ENCODE measurements around the gene CPT1B.
"Not testable (repeated sequence)": the region's sequence is repeated elsewhere in the genome, so short reads cannot be mapped to it uniquely, and the experiment has no call there.

CPT1B gene

DNA sequence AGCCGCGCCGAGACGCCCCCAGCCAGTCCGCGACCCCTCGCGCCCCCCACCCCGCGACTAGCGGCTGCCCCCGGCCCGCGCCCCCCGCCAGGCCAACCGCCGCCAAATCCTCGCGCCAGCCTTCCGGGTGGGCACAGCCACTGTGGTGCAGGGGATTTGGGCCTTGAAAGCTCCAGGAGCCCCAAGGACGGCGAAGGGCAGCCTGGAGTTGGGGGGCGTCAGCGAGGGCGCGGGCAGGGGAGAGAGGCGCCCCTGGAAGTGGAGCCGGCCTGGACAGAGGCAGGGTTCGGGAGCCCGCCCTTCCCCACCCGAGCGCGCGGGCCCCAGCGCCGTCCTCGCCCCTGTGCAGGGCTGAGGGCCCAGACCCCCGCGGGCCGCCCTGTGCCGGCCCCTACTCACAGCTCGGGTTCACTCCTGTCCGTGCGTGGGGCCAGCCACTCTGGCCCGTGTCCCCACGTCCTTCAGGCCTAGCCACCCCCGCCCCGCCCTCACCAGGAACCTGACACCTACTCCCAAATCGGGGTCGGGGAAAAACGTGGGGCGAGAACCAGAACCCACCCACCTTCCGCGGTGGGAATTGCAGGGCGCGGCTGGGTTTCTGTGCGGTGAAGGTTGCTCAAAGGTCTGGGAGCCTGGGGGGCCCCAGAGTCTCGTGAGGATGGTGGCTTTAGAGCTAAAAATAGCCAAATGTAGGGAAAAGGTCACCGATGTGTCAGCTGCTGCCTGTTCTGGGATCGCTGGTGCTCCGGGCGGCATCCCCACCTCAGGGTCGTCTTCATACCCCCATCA, at the start of gene CPT1B:
Gene CPT1B, minus strand, starts transcription at position 441 of the 789 bp plus-strand sequence. CDS start 512 bp downstream, outside the sequence.
- no peak for DNase-seq (ENCODE audit: low spot score)

DNA sequence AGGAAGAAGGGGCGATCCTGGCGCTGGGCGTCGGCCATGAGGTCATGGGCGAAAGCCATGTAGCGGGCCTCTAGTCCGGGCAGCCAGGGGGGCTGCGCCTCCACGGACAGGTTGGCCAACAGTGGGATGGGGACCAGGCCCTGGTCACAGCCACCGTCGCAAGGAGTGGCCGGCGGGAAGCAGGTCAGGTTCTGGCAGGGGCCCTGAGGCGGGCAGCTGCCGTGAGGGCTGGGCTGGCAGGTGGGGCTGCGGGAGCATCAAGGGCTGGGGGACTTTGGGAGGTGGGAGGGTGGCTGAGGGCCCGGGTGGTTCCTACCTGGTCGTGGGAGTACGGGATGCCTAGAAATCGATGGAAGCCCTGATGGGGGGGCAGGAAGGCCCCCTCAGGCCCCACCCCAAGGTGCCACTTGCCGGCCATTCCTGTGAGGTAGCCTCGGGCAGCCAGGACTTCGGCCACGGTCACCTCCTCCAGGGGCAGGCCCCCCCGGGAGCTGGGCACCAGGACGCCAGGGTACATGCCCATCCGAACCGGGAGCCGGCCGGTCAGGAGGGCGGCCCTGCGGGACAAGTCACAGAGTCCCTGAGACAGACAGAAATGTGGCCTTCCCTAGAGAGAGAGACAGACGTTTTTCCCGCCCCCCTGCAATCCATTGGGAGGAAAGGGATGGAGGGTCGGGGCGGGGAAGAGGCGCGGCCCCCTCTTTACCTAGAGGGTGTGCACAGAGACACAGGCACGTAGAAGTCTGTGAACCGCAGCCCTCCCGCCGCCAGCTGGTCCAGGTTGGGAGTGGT, 48.8 kb upstream of the CPT1B start:
- DNase-seq (ENCODE audit: low spot score) = no peak

DNA sequence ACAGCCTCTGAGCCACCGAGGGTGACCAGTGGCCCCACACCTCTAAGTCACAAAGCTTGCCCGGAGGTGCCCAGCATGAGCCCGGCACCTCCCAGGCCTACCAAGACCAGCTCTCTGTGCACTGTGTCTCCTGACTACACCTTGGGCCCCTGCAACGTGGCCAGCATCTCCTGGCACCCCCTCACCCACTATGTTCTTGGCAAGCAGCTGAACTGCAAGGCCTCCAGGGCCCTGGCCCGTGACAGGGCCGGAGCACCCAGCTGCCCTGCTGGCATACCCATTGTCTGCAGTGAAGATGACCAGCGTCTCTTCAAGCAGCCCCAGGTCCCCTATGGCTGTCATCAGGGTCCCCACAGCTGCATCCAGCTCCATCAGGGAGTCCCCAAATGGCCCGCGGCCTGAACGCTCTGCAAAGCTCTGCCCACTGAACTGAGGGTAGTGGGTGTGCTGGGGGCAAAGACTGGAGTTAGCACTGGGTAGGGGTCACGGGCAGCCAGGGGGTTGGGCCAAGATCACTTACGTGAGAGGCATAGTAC, 48.2 kb upstream of the CPT1B start:
- no peak for DNase-seq (ENCODE audit: low spot score)

DNA sequence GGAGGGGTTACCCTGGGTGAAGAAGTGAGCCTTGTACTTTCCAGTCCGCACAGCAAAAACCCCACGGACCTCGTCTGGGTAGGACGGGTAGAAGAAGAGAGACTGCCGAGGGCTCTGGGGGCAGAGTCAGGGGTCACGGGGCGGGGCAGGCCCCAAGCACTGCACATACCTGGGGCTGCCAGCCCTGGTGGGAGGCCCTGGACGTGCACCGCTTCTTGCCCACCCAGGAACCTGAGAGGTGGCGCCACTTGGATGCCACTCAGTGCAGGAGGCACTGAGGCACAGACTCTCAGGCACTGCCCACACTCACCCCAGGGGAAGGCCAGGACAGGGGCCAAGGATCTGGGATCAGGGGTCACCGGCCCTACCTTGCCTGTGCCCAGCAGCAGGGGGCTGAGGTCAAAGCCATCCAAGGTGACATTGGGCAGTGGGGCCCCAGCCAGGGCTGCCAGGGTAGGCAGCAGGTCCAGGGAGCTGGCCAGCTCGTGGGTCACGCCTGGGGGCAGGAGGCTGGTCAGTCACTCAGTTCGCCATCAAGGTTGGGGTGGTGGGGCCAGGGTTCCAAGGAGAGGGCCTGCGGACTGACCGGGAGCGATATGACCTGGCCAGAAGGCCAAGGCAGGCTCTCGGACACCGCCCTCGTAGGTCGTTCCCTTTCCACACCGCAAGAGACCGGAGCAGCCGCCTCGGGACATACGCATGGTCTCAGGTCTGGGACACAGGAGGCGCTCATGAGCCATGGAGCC, 47.5 kb upstream of the CPT1B start:
- DNase-seq (ENCODE audit: low spot score) = no peak

DNA sequence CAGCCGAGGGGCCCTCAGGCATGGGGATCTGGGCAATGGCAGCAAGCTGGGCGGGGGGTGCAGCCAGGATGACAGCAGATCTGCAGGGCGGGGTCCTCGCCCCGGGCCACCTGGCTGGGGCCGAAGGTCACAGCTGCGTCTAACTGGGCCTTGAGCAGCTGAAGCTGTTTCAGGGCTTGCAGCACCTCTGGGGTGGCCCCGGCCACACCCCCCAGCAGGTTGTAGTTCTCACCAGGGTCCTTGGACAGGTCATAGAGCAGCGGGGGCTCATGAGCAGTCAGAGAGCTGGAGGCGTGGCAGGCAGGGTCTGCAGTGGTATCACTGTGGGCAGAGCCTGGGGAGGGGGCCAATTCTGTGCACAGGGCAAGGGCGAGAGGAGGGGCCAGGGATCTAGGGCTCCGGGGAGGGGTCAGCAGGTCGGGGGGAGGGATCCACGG, 46.9 kb upstream of the CPT1B start:
- DNase-seq (ENCODE audit: low spot score) = no peak

DNA sequence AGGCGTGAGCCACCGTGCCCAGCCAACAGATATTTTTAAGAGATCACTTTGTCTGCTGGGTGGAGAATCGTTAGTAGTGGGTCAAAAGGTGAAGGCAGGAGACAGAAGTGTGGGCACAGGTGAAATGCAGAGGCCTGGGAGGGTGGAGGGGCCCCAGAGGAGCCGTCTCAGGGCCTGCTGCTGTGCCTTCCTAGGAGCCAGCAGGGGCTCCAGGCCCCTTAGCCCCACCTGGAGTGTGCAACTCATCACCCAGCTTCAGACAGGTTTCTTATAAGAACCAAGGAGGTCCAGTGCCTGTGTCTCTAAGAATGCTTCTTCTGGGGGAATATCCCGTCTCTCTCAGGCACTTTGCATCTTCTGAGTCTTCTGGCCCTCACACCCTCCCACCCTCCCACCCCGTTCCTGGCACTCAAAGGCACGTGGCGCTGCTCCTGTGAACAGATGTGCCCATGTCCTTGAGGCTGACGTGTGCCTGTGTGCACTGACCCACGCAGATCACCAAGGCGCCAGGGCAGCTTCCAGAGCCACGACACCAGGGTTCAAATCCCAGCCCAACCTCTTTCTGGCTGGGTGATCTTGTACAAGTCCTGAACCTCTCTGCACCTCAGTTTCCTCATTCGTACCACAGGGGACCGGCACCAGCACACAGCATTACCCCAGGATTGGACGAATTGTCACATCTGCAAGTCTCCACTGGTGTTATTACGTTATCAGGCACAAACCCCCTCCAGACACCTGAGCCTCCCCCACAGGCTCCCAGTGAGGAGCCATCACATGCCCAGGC, 46.3 kb upstream of the CPT1B start:
- DNase-seq (ENCODE audit: low spot score) = no peak

DNA sequence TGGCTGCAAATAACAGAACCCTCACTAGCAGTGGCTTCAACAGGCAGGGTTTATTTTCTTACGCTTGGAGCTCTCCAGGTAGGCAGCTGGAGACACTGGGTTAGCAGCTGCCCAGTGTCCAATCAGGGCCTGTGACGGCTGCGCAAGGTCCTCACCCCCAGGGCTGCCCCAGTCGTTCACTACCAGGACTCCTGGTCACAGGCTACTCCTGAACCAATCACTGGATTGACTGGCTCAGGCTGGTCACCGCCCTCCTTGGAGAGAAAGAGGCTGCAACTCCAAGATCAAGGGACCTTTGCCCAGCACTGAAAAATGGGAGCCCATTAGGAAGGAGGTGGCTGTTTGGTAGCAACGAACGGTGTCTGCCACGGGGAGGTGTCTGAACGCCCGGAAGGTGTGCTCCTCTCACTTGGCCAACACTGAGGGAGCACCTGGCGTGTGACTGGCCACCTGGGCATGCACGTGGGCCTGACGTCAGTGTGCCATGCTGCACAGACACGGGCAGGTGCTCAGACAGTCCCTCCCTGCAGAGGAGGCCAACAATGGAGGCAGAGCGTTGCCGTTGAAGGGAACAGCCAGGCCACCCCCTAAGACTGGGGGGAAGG, 44.6 kb upstream of the CPT1B start:
- no peak for DNase-seq (ENCODE audit: low spot score)

DNA sequence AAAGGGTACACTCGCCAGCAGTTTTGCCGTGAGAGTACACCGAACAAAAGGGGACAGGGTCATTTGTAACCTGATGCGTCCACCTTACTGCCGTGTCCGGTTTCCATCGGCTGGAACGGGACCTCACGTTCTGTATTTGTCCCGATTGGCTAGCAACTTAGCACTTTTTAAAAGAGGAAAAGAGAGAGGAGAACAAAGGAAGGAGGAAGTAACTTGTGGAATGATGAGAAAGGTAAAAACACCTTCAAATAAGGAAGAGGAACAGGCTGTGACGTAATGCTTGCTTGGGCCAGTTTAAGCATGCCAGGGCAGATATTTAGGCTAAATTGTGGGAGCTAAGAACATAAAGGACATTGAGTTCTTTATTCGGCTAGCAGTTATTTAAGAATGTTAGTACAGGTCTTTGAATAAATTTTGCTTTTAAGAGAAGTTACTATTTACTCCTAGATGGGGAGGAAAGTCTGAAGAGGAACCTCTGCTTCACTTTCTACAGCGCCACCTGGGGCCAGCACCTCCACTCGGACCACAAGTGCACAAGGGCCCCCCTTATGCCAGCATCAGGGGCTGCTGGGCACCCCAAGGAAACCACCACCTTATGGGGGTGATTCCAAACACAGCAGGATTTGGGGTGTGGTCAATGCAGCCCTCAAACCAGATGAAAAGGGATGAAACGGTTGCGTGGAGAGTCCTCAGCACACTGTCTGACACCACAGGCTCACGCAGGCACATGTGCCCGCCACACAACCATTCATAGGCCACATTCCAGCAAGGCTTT, 43.9 kb upstream of the CPT1B start:
- DNase-seq (ENCODE audit: low spot score) = no peak

DNA sequence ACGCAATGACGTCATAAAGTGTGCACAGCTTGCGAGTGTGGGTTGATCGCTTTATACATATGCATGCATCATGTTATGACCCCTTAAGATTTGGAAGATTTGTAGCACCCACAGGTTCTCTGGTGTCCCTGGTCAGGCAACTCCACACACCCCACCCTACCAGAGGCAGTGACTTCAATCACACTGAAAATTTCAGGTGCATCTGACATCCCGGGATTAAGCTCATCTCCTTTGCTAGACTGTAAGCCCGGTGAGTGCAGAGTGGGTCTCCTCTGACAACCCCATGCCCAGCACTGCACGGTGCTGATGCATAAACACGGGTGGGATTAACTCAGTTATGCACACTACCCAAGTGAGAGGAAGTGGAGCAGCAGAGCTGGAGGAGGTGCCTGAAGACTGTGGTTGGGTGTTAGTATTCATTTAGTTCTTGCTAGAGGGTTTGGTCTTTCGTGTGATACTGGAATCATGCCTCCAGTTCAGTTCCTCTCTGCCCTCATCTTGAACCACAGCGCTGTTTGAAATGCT, 43.2 kb upstream of the CPT1B start:
- DNase-seq (ENCODE audit: low spot score) = no peak

DNA sequence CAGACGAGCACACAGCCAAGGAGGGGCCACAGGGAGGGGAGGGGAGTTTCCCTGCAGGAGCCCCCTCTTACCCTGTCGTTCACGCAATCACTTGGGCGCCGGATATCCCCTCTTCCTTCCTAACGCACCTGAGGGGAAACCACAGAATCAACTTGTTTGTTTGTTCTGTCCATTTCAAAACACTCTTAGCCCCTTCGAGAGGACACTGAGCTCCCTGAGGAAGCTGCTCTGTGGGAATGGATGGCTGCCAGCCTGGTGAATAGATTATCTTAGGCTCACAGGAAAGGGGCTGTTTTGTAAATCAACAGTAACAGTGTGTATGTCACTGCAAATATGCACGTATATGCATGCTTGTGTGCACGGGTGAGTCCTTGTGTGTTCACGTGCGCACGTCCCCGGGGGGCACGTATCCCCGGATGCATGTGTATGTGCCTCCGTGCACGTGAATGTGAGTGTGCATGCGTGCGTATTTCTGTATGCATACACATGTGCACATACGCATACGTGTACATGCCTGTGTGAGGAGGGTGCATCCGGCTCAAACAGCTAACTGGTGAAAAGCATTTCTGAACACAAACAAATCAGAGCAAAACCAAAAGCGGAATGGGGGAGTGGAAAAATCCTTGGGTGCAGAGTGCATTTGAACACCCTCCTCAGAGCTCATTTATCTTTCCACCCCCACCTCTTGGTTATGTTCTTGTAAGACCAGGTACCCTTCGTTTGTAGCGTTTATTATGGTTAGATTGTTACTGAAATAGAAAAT, 42.5 kb upstream of the CPT1B start:
- DNase-seq (ENCODE audit: low spot score) = peak; percentile 75

DNA sequence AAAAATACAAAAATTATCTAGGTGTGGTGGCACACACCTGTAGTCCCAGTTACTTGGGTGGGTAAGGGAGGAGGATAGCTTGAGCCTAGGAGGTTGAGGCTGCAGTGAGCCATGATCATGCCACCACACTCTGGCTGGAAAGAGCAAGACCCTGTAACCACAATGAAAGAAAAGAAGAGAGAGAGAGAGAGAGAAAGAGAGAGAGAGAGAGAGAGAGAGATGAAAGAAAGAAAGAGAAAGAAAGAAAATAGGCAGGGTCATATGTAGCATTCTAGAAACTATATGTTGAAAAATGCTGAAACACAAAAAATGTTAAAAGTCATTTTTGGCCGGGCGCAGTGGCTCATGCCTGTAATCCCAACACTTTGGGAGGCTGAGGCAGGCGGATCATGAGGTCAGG, 36.1 kb upstream of the CPT1B start:
- DNase-seq (ENCODE audit: low spot score) = not testable (repeated sequence)

DNA sequence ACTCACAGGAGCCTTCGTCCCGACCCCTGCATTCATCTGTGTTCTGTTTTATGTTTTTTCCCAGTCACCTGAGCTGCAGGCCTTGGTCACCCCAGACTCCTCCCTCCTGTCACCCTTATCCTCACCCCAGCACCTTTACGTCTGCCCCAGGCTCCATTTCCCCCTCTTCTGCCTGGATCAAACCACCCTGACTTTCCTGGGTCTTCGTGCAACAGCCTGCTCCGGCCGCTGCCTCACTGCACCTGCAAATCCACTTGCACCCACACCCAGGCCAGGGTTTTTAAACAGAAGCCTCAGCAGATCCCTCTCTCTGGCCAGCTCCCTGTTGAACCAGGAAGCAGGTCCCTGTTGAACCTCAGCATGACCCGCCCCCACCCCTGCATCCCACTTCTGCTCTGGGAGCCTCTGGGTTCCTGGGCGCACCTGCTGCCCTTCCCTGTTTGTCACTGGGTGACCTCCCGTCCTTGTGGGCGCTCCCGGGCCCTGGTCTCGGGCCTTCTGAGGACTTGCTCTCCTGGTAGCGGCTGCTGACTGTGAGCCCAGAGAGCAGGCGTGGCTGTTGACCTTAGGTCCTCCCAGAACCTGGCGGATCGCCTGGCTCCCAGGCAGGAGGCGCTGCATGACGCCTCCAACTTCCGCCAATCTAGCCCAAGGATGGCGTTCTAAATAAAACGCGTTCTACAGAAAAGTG, 35.2 kb upstream of the CPT1B start:
- DNase-seq (ENCODE audit: low spot score) = no peak

DNA sequence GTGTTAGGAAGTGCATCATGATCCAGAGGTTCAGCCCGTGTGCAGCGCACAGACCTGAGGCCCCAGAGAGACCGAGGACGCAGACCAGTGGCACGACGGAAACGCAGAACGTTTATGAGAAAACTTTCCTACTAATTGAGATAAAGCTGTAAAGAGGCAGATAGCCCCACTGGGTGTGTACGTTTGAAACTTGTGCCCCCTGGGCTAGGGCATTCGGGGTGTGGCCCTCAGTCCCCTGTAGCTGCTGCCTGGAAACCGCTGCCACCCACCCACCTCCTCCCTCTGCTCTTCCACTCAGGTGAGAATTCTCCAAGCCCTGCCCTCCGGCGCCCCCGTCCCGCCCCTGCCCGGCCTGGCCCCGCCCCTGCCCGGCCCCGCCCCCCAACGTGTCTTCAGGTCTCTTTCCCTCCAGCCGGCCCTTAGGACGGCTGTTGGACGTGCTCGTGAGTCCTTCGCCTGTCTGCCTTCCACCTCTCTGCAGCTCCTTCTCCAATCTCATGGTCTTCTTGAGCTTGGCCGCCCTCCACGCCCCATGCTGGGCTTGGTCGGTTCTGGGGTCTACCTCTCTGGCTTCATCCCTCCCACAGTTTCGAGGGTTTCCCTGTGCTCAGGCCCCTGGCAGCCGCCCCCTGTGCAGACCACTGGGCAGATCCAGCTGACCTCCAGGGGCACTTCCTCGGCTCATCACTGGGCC, 34.4 kb upstream of the CPT1B start:
- no peak for DNase-seq (ENCODE audit: low spot score)

DNA sequence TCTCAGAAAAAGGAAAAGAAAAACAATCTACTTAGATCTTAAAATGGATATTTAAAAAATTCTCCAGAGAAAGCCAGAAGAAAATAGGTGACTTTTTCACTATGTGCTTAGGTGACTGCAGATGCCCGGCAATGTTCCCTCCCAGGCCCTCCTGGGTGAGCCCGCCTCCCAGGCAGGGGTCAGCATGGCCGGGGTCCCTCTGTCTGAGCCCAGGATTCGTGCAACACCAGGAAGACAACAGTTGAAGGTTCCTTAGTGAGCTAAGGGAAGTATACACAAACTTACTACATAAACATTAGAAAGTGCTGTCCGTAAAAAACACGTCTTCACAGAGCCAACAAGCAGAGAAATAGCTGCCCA, 33.9 kb upstream of the CPT1B start:
- DNase-seq (ENCODE audit: low spot score) = no peak

DNA sequence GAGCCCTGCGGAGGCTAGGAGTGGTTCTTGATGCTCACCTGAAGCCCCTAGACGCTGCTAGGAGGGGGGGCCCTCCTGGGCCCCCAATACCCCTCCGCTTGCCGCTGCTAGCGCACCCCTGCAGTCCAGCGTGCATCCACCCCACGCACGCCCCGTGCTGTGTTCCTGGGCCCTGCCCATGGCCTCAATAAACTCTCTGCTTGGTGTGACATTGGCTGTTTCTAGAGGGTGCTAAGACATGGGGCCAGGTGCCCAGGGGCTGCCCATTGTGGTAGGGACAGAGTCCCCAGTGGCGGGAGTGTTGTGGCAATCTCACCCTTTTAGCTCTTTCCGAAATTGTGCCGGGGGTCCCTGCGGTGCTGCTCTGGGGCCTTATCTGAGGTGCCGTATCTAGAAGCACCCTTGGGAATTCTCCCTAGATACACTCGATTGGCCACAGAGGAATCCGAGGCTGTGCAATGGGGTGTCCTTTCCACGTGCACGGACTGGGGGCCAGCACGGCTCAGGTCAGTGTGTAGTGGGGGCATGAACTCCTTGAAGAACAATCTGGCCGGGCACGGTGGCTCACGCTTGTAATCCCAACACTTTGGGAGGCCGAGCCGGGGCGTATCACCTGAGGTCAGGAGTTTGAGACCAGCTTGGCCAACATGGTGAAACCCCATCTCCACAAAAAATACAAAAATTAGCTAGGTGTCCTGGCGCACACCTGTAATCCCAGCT, 33.3 kb upstream of the CPT1B start:
- no peak for DNase-seq (ENCODE audit: low spot score)

DNA sequence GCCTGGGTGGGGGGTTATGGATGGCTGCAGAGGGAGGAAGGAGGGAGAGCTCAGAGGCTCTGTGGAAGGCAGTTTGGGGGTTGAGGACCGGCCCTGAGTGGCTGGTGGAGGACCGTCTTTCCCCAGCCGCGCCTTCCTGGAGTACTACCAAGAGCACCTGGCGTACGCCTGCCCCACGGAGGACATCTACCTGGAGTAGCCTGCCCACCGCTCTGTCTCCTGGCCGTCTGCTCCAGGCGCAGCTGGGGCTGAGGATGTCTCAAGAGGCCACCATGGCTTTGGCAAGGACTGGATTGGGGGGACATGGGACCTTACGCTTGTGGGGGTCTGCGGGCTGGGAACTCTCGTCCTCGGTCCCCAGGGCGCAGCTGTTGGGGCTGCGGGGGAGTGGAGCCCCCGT, 32.4 kb upstream of the CPT1B start:
- DNase-seq (ENCODE audit: low spot score) = no peak

DNA sequence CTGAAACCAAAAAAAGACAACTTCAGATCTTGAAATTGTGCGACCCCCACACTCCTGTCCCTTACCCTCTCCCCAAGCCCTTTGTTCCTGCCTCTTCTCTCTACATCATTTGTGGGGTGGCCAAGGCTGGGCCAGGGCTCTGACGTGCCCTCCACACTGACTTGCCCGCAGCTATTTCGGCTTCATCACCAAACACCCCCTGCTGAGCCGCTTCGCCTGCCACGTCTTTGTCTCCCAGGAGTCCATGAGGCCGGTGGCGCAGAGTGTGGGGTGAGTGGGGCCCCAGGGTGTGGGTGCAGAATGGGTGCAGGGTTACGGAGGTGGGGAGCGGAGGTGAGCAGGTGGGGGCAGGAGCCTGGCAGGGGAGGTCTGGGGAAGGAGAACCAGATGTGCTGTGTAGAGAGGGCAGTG, 31.8 kb upstream of the CPT1B start:
- DNase-seq (ENCODE audit: low spot score) = no peak

Measured in putamen (tissue), 1 donor.